ENCODE data around the gene HOMEZ. TPM values are rescaled to one million over a fixed set of nuclear protein-coding genes. Genes with fewer than 3 reads are reported as not detected.

Gene HOMEZ
- total RNA-seq, 1 donor from 2014 or later = 21.0 TPM

GRCh38 chr14:23297096-23297495, 11.2 kb upstream of the HOMEZ start:
- Histone ChIP-seq H3K4me2 (no peak overlapping the region), H3K79me2 (ENCODE audit: low read depth) (no peaks in the 10 kb centered on the region), H3K4me3 (no peak overlapping the region), H3K36me3 (no peaks in the 10 kb centered on the region), H3F3A (ENCODE audit: low read depth) (peaks cover 41% of the 10 kb centered on the region), H3K9ac (no peak overlapping the region), H3K27ac (no peak overlapping the region), H4K20me1 (ENCODE audit: low read depth) (no peaks in the 10 kb centered on the region), H3K27me3 (peaks cover 44% of the 10 kb centered on the region), H2AFZ (replicated peaks) (no peak overlapping the region), H3K9me3 (ENCODE audit: low read depth) (no peaks in the 10 kb centered on the region), H3K4me1 (peaks cover 12% of the 10 kb centered on the region)
- Mint-ChIP-seq H3K36me3 (peaks cover 7% of the 10 kb centered on the region), H3K9me3 (no peaks in the 10 kb centered on the region), H3K27me3 (ENCODE audit: insufficient read depth, low read depth) (peaks cover 7% of the 10 kb centered on the region), H3K27ac (peak overlapping the region; percentile 85), H3K4me3 (no peak overlapping the region), H3K4me1 (peaks cover 42% of the 10 kb centered on the region)
- no peak for DNase-seq (ENCODE audit: low spot score)
- TF ChIP-seq EZH2phosphoT487 (IDR thresholded peaks at IDR 0.05) (no peak), EZH2 (IDR thresholded peaks at IDR 0.05) (no peak), CTCF (IDR thresholded peaks at IDR 0.05) (no peak)

- Mint-ChIP-seq H3K4me3 (no peak overlapping the region), H3K4me1 (peaks cover 42% of the 10 kb centered on the region), H3K36me3 (peaks cover 7% of the 10 kb centered on the region), H3K27ac (no peak overlapping the region), H3K9me3 (no peaks in the 10 kb centered on the region), H3K27me3 (ENCODE audit: insufficient read depth, low read depth) (peaks cover 7% of the 10 kb centered on the region)
- Histone ChIP-seq H3K36me3 (no peaks in the 10 kb centered on the region), H3F3A (ENCODE audit: low read depth) (peaks cover 35% of the 10 kb centered on the region), H3K79me2 (ENCODE audit: low read depth) (no peaks in the 10 kb centered on the region), H4K20me1 (ENCODE audit: low read depth) (no peaks in the 10 kb centered on the region), H3K9me3 (ENCODE audit: low read depth) (no peaks in the 10 kb centered on the region), H3K4me3 (no peak overlapping the region), H3K4me1 (peaks cover 12% of the 10 kb centered on the region), H2AFZ (replicated peaks) (no peak overlapping the region), H3K27me3 (peaks cover 53% of the 10 kb centered on the region), H3K27ac (no peak overlapping the region), H3K9ac (no peak overlapping the region), H3K4me2 (no peak overlapping the region)
- TF ChIP-seq EZH2 (IDR thresholded peaks at IDR 0.05) (no peak), EZH2phosphoT487 (IDR thresholded peaks at IDR 0.05) (no peak), CTCF (IDR thresholded peaks at IDR 0.05) (no peak)
- DNase-seq (ENCODE audit: low spot score) = no peak
Measured at GRCh38 chr14:23296012-23296777, 10.3 kb upstream of the HOMEZ start.

GRCh38 chr14:23294734-23295561, 9.0 kb upstream of the HOMEZ start:
- Histone ChIP-seq H3K4me3 (no peak overlapping the region), H3K27ac (no peak overlapping the region), H3F3A (ENCODE audit: low read depth) (peaks cover 23% of the 10 kb centered on the region), H3K9me3 (ENCODE audit: low read depth) (no peaks in the 10 kb centered on the region), H3K4me2 (no peak overlapping the region), H2AFZ (replicated peaks) (no peak overlapping the region), H3K9ac (no peak overlapping the region), H3K36me3 (no peaks in the 10 kb centered on the region), H4K20me1 (ENCODE audit: low read depth) (no peaks in the 10 kb centered on the region), H3K27me3 (peaks cover 66% of the 10 kb centered on the region), H3K4me1 (peaks cover 12% of the 10 kb centered on the region), H3K79me2 (ENCODE audit: low read depth) (no peaks in the 10 kb centered on the region)
- Mint-ChIP-seq H3K9me3 (no peaks in the 10 kb centered on the region), H3K27ac (peak overlapping the region; percentile 51), H3K4me3 (peak overlapping the region; percentile 65), H3K36me3 (peaks cover 7% of the 10 kb centered on the region), H3K27me3 (ENCODE audit: insufficient read depth, low read depth) (peaks cover 7% of the 10 kb centered on the region), H3K4me1 (peaks cover 32% of the 10 kb centered on the region)
- DNase-seq (ENCODE audit: low spot score) = peak; percentile 85
- TF ChIP-seq EZH2 (IDR thresholded peaks at IDR 0.05) (no peak), CTCF (IDR thresholded peaks at IDR 0.05) (peak; percentile 88), EZH2phosphoT487 (IDR thresholded peaks at IDR 0.05) (no peak)
